Activated CD8-positive, alpha-beta T cell treated with anti-CD3 and anti-CD28 coated beads for 36 hours (primary cell): ENCODE measurements around the gene PRPF38A. TPM values are rescaled to one million over a fixed set of nuclear protein-coding genes. Genes with fewer than 3 reads are reported as not detected.

Experiments
- ATAC-seq: fragments of 200-7000 bp; cut with Tn5 transposase; one replicate; pipeline ENCODE4 v1.10.0; 2021; ENCODE audit warnings: mild to moderate bottlenecking, moderate library complexity
- CTCF ChIA-PET: fragments of 350-600 bp; sonication (Branson Sonifier 250); formaldehyde crosslinking; loops from one replicate; lab custom pipeline; 2021; ENCODE audit warnings: antibody characterized with exemption; lab: Charles Lee
- POLR2A ChIA-PET: fragments of 350-600 bp; sonication (Branson Sonifier 250); formaldehyde crosslinking; loops from one replicate; lab custom pipeline; 2021; ENCODE audit warnings: antibody characterized with exemption; lab: Charles Lee
- DNase-seq: peaks from one replicate; pipeline ENCODE4 v3.0.0-alpha.2; 2020
- H3K27ac Mint-ChIP-seq: one replicate; pipeline ENCODE4 v1.8.0; 2021; ENCODE audit warnings: mild to moderate bottlenecking, mixed read lengths
- H3K27me3 Mint-ChIP-seq: one replicate; pipeline ENCODE4 v1.8.0; 2021; ENCODE audit warnings: mixed read lengths
- H3K36me3 Mint-ChIP-seq: one replicate; pipeline ENCODE4 v1.8.0; 2021; ENCODE audit warnings: low read depth, mixed read lengths
- H3K4me1 Mint-ChIP-seq: one replicate; pipeline ENCODE4 v1.8.0; 2021; ENCODE audit warnings: low read depth, mixed read lengths
- H3K4me3 Mint-ChIP-seq: one replicate; pipeline ENCODE4 v1.8.0; 2021; ENCODE audit warnings: mild to moderate bottlenecking, moderate library complexity, mixed read lengths
- H3K9me3 Mint-ChIP-seq: one replicate; pipeline ENCODE4 v1.8.0; 2021; ENCODE audit warnings: mixed read lengths
- intact Hi-C: fragments of 100-400 bp; cut with micrococcal nuclease; formaldehyde crosslinking; loops from one replicate; pipeline ENCODE4 v1.10.0; 2022
- total RNA-seq, 2 experiments: library from RNA; stranded (reverse); gene quantifications; one replicate each; pipeline ENCODE4 v1.2.3, GENCODE V29; 2021
- TF ChIP-seq, protein P1 (sequence below): fragments of 200-600 bp; IDR thresholded peaks from one replicate; pipeline ENCODE4 v1.8.0; 2022; ENCODE audit warnings: antibody characterized with exemption, mild to moderate bottlenecking

The PRPF38A gene
- total RNA-seq, 2 experiments from 2014 or later, result 81.3 to 85.8 TPM

DNA sequence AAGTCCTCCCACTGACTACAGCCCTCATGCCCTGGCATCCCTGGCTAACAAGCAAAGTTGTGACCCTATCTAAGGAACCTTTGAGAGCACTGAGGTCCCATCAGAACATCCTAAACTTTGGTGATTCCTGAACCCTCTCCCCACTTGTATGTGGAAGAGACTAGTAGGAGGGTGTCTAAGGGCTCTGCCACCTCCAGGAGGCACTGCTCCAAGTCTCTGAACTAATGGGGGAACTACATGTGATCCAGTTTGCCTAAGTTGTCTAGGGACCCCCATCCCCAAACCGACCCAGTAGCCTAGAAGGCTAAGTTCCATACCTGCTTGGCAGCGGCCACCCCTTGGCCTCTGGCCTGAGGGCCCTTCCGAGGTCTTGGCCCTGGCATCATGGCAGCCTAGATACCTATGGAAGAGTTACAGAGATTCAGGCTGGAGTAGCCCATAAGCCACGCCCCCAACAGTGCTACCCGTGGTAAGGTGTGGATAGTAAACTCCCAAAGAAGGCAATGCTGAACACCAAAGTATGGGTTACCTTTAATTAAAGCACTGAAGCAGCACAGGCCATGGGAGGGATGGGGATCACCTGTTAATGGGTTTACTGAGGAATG is 40.1 kb upstream of the PRPF38A start:
- POLR2A ChIA-PET, result interaction anchor here (0.6 to 1.9 kb wide), 4 partner anchors 9 to 268 kb away, joined by 3 to 4 read pairs (median 3); no protein-coding TSS in a partner anchor
- TF ChIP-seq, protein P1, sequence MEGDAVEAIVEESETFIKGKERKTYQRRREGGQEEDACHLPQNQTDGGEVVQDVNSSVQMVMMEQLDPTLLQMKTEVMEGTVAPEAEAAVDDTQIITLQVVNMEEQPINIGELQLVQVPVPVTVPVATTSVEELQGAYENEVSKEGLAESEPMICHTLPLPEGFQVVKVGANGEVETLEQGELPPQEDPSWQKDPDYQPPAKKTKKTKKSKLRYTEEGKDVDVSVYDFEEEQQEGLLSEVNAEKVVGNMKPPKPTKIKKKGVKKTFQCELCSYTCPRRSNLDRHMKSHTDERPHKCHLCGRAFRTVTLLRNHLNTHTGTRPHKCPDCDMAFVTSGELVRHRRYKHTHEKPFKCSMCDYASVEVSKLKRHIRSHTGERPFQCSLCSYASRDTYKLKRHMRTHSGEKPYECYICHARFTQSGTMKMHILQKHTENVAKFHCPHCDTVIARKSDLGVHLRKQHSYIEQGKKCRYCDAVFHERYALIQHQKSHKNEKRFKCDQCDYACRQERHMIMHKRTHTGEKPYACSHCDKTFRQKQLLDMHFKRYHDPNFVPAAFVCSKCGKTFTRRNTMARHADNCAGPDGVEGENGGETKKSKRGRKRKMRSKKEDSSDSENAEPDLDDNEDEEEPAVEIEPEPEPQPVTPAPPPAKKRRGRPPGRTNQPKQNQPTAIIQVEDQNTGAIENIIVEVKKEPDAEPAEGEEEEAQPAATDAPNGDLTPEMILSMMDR, result no peak
- Mint-ChIP-seq H3K36me3 (peaks cover 36% of the 10 kb centered on the region), H3K27me3 (no peaks in the 10 kb centered on the region), H3K4me3 (peak overlapping the region; percentile 94), H3K4me1 (peaks cover 40% of the 10 kb centered on the region), H3K27ac (peak overlapping the region; percentile 68), H3K9me3 (no peaks in the 10 kb centered on the region)
- DNase-seq, result peak; percentile 40
- no peak for ATAC-seq
- intact Hi-C loops, result no loop called here
- CTCF ChIA-PET, result interaction anchor here (1.2 to 1.4 kb wide), 2 partner anchors 28 to 40 kb away, joined by 3 to 4 read pairs; partner anchors contain the start of genes ORC1 and PRPF38A

DNA sequence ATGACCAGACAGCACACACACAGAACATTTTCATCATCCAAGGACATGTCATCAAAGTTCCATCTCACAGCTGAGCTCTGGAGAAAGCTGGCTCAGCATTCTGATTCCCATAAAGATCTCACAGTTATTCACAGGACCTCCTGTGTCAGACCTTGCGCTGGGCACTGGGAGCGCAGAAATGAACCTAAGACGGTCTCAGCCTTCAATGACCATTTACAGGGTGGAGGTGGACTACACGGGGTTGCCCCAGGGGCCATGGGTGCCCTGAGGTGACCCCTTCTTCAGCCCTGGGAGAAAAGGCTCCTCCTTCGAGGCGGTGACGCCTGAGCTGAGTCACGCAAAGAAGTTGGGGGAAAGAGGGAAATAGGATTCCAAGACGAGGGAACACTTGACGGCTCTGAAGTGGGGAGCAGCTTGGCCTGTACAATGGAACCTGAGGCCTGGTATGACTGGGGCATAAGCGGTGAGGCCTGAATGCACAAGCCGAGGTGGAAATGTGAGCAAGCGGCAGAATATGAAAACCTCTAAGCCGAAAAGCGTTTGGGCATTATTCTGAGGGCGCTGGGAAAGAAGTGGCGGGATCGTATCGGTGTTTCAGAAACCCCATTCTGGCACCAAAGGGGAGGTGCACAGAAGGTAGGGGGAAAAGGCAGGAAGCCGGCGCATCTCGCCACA is 39.2 kb upstream of the PRPF38A start:
- peak overlapping the region; percentile 94 for H3K4me3 Mint-ChIP-seq
- POLR2A ChIA-PET, result interaction anchor here (0.6 to 1.9 kb wide), 8 partner anchors 8 to 338 kb away, joined by 3 to 5 read pairs (median 3); partner anchors contain the start of genes ORC1 and PRPF38A
- ATAC-seq, result no peak

GRCh38 chr1:52365746-52366516 is 38.5 kb upstream of the PRPF38A start, which contains the start of gene CC2D1B:
CC2D1B (minus strand) TSS chr1:52366205; CDS start chr1:52364620, 1,585 bp downstream.
- POLR2A ChIA-PET, result interaction anchor here (0.6 to 1.9 kb wide), 7 partner anchors 9 to 337 kb away, joined by 3 to 9 read pairs (median 3); partner anchors contain the start of genes ORC1 and PRPF38A
- H3K27me3 Mint-ChIP-seq, result no peaks in the 10 kb centered on the region

More for the DNA sequence above, 39.2 kb upstream of the PRPF38A start:
- Mint-ChIP-seq H3K9me3 (no peaks in the 10 kb centered on the region), H3K4me1 (peaks cover 40% of the 10 kb centered on the region), H3K36me3 (peaks cover 35% of the 10 kb centered on the region), H3K27ac (peak overlapping the region; percentile 97), H3K27me3 (no peaks in the 10 kb centered on the region)
- CTCF ChIA-PET, result interaction anchor here (0.6 to 1.4 kb wide), 3 partner anchors 29 to 273 kb away, joined by 3 to 5 read pairs (median 4); partner anchors contain the start of genes ORC1 and PRPF38A
- TF ChIP-seq, protein P1, result no peak
- peak; percentile 37 for DNase-seq
- intact Hi-C loops, result no loop called here

DNA sequence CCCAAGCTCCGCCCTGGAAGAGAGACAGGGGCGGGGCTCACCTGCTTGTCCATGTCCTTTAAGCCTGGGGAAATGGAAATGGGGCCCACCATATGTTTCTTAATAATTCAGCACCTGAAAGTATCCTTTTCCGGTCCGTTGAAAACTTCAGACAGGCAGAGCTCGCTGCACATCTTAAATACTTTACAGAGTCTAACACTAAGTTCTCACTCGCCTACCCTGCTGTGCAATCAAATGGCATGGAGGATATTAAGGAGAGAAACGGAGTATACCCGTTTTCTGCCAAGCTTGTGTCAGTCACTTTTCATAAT is 37.9 kb upstream of the PRPF38A start:
- DNase-seq (no peak), ATAC-seq (no peak)
- H3K27me3 Mint-ChIP-seq, result no peaks in the 10 kb centered on the region
- TF ChIP-seq, protein P1, result no peak
- CTCF ChIA-PET, result interaction anchor here (0.7 to 1.1 kb wide), 3 partner anchors 36 to 477 kb away, joined by 3 read pairs; partner anchors contain the start of genes ORC1 and PRPF38A
- peak overlapping the region; percentile 59 for H3K27ac Mint-ChIP-seq
- intact Hi-C loops, result no loop called here
- H3K4me3 Mint-ChIP-seq, result peak overlapping the region; percentile 94
- POLR2A ChIA-PET, result interaction anchor here (0.6 to 1.9 kb wide), 3 partner anchors 34 to 854 kb away, joined by 3 to 9 read pairs (median 3); partner anchors contain the start of genes CZIB, ORC1 and PRPF38A
- no peaks in the 10 kb centered on the region for H3K9me3 Mint-ChIP-seq
- H3K36me3 Mint-ChIP-seq, result peaks cover 33% of the 10 kb centered on the region
- peaks cover 39% of the 10 kb centered on the region for H3K4me1 Mint-ChIP-seq

More at GRCh38 chr1:52365746-52366516, 38.5 kb upstream of the PRPF38A start, which contains the start of gene CC2D1B:
- peak within 1 kb of the TSS; percentile 94 for H3K4me3 Mint-ChIP-seq
- no peaks in the 10 kb centered on the region for H3K9me3 Mint-ChIP-seq
- TF ChIP-seq, protein P1, result no peak
- peak within 1 kb of the TSS; percentile 97 for H3K27ac Mint-ChIP-seq
- intact Hi-C loops, result no loop called here
- ATAC-seq, result peak; percentile 93
- H3K36me3 Mint-ChIP-seq, result peaks cover 35% of the 10 kb centered on the region
- CTCF ChIA-PET, result interaction anchor here (0.6 to 1.4 kb wide), 6 partner anchors 29 to 476 kb away, joined by 3 to 5 read pairs (median 3); partner anchors contain the start of genes ORC1 and PRPF38A
- DNase-seq, result peak; percentile 98
- H3K4me1 Mint-ChIP-seq, result peaks cover 40% of the 10 kb centered on the region
